ENCODE measurements around the gene ELAVL2.

GRCh38 chr9:23644896-23645295 lies 181.1 kb downstream of the ELAVL2 start:
- no peak for TF ChIP-seq POLR2A (IDR thresholded peaks at IDR 0.05)
- TF ChIP-seq, protein P1, sequence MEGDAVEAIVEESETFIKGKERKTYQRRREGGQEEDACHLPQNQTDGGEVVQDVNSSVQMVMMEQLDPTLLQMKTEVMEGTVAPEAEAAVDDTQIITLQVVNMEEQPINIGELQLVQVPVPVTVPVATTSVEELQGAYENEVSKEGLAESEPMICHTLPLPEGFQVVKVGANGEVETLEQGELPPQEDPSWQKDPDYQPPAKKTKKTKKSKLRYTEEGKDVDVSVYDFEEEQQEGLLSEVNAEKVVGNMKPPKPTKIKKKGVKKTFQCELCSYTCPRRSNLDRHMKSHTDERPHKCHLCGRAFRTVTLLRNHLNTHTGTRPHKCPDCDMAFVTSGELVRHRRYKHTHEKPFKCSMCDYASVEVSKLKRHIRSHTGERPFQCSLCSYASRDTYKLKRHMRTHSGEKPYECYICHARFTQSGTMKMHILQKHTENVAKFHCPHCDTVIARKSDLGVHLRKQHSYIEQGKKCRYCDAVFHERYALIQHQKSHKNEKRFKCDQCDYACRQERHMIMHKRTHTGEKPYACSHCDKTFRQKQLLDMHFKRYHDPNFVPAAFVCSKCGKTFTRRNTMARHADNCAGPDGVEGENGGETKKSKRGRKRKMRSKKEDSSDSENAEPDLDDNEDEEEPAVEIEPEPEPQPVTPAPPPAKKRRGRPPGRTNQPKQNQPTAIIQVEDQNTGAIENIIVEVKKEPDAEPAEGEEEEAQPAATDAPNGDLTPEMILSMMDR (IDR thresholded peaks at IDR 0.05), result no peak

Measured in right lobe of liver (tissue), 4 donors.